Measurements from ENCODE around the gene SLC66A1. TPM values are rescaled to one million over a fixed set of nuclear protein-coding genes. Genes with fewer than 3 reads are reported as not detected.

SLC66A1 gene
- total and polyA plus RNA-seq, 9 of the 15 experiments (the other 6 are each of a cell fraction or from before 2014, with no cell fraction given) = 1.2 to 40.8 (median 18.6) TPM

GRCh38 chr1:19311931-19312781 lies at the start of gene SLC66A1, which contains the start of gene AKR7A2 (continued):
- TF ChIP-seq, protein P1, sequence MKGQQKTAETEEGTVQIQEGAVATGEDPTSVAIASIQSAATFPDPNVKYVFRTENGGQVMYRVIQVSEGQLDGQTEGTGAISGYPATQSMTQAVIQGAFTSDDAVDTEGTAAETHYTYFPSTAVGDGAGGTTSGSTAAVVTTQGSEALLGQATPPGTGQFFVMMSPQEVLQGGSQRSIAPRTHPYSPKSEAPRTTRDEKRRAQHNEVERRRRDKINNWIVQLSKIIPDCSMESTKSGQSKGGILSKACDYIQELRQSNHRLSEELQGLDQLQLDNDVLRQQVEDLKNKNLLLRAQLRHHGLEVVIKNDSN (CRISPR knock-in tag; IDR thresholded peaks at IDR 0.05) = peak; percentile 87
- no peak for TF ChIP-seq ZNF717 (CRISPR knock-in tag; IDR thresholded peaks at IDR 0.05)
- TF ChIP-seq SMARCB1 (IDR thresholded peaks at IDR 0.05; ENCODE audit: insufficient read length, low read depth) = no peak
- TF ChIP-seq ZNF830 (CRISPR knock-in tag; IDR thresholded peaks at IDR 0.05) = 0 out of 2 replicates have a peak, but pooled peaks have one; percentile 23
- no peak for TF ChIP-seq SMC3 (conservative IDR thresholded peaks at IDR 0.05; ENCODE audit: insufficient read depth, low read depth, low read length)
- peak; percentile 45 for TF ChIP-seq POLR2B (IDR thresholded peaks at IDR 0.05; ENCODE audit: low read depth, partially characterized antibody)
- TF ChIP-seq STAT5B (CRISPR knock-in tag; IDR thresholded peaks at IDR 0.05) = no peak
- TF ChIP-seq NR2C2 (CRISPR knock-in tag; IDR thresholded peaks at IDR 0.05) = no peak
- TF ChIP-seq NR2C2 (tag; IDR thresholded peaks at IDR 0.05) = peak; percentile 82
- TF ChIP-seq ARHGAP35 (IDR thresholded peaks at IDR 0.05; ENCODE audit: partially characterized antibody) = no peak
- TF ChIP-seq, protein P2, sequence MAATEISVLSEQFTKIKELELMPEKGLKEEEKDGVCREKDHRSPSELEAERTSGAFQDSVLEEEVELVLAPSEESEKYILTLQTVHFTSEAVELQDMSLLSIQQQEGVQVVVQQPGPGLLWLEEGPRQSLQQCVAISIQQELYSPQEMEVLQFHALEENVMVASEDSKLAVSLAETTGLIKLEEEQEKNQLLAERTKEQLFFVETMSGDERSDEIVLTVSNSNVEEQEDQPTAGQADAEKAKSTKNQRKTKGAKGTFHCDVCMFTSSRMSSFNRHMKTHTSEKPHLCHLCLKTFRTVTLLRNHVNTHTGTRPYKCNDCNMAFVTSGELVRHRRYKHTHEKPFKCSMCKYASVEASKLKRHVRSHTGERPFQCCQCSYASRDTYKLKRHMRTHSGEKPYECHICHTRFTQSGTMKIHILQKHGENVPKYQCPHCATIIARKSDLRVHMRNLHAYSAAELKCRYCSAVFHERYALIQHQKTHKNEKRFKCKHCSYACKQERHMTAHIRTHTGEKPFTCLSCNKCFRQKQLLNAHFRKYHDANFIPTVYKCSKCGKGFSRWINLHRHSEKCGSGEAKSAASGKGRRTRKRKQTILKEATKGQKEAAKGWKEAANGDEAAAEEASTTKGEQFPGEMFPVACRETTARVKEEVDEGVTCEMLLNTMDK (IDR thresholded peaks at IDR 0.05; ENCODE audit: borderline replicate concordance, insufficient read depth, low read depth, low read length, poor library complexity, severe bottlenecking) = peak; percentile 51
- TF ChIP-seq ATF7 (IDR thresholded peaks at IDR 0.05) = peak; percentile 71
- TF ChIP-seq FOS (IDR thresholded peaks at IDR 0.05; ENCODE audit: extremely low read depth, insufficient read length) = peak; percentile 11
- peak; percentile 65 for TF ChIP-seq CREB1 (IDR thresholded peaks at IDR 0.05)
- peak; percentile 56; the same call in 1 of the 2 replicates for TF ChIP-seq CREB1 (CRISPR knock-in tag; IDR thresholded peaks at IDR 0.05)
- TF ChIP-seq TRIM25 (IDR thresholded peaks at IDR 0.05; ENCODE audit: borderline replicate concordance) = no peak
- TF ChIP-seq PRMT5 (CRISPR knock-in tag; IDR thresholded peaks at IDR 0.05) = no peak
- TF ChIP-seq MCM7 (IDR thresholded peaks at IDR 0.05) = no peak
- TF ChIP-seq POLR3G (IDR thresholded peaks at IDR 0.05; ENCODE audit: extremely low read depth, insufficient read length, insufficient replicate concordance) = no peak
- peak; percentile 49; the same call in 1 of the 2 replicates for TF ChIP-seq ZNF583 (CRISPR knock-in tag; IDR thresholded peaks at IDR 0.05)
- TF ChIP-seq, protein P3, sequence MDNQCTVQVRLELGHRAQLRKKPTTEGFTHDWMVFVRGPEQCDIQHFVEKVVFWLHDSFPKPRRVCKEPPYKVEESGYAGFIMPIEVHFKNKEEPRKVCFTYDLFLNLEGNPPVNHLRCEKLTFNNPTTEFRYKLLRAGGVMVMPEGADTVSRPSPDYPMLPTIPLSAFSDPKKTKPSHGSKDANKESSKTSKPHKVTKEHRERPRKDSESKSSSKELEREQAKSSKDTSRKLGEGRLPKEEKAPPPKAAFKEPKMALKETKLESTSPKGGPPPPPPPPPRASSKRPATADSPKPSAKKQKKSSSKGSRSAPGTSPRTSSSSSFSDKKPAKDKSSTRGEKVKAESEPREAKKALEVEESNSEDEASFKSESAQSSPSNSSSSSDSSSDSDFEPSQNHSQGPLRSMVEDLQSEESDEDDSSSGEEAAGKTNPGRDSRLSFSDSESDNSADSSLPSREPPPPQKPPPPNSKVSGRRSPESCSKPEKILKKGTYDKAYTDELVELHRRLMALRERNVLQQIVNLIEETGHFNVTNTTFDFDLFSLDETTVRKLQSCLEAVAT (IDR thresholded peaks at IDR 0.05) = no peak
- TF ChIP-seq ATF2 (CRISPR knock-in tag; IDR thresholded peaks at IDR 0.05) = no peak

Data from K562 (cell line).